GM19099 (cell line): Measurements from ENCODE around the gene NEURL2.

Source experiments
- POLR2A ChIP-seq: IDR thresholded peaks from 3 replicates; pipeline ENCODE4 v1.6.1; 2011; ENCODE audit warnings: low read depth; ENCODE audit not compliant: insufficient read length; ENCODE audit errors: extremely low read depth

NEURL2 gene

GRCh38 chr20:45925821-45926506 lies 35.0 kb upstream of the NEURL2 start:
- TF ChIP-seq POLR2A = no peak

GRCh38 chr20:45924391-45925261 lies 33.6 kb upstream of the NEURL2 start:
- TF ChIP-seq POLR2A = no peak

- TF ChIP-seq POLR2A = no peak
These were observed 30.6 kb upstream of the NEURL2 start for GRCh38 chr20:45921337-45922189.

GRCh38 chr20:45920462-45921336 lies 29.7 kb upstream of the NEURL2 start:
- no peak for TF ChIP-seq POLR2A

GRCh38 chr20:45919542-45920399 lies 28.8 kb upstream of the NEURL2 start:
- no peak for TF ChIP-seq POLR2A

- no peak for TF ChIP-seq POLR2A
These were observed 27.9 kb upstream of the NEURL2 start for GRCh38 chr20:45918779-45919537.

GRCh38 chr20:45918182-45918737 lies 27.3 kb upstream of the NEURL2 start:
- no peak for TF ChIP-seq POLR2A

- no peak for TF ChIP-seq POLR2A
These were observed 26.8 kb upstream of the NEURL2 start for GRCh38 chr20:45917790-45918141.

- TF ChIP-seq POLR2A = no peak
These were observed 22.1 kb upstream of the NEURL2 start for GRCh38 chr20:45913116-45913515.

- TF ChIP-seq POLR2A = no peak
These were observed 21.3 kb upstream of the NEURL2 start for GRCh38 chr20:45912344-45912682.

- no peak for TF ChIP-seq POLR2A
These were observed 20.7 kb upstream of the NEURL2 start, which contains the start of gene PLTP for GRCh38 chr20:45911486-45912343. TSS of gene PLTP (minus strand) at chr20:45912155. CDS start at chr20:45911452, 703 bp downstream.
